HEK293T (cell line): Measurements from ENCODE around the gene CHIT1.

Source experiments
- CTBP1 ChIP-seq: fragments of 450-650 bp; IDR thresholded peaks from 2 replicates; pipeline ENCODE4 v1.6.1; 2016; ENCODE audit warnings: borderline replicate concordance
- ELF4 ChIP-seq: fragments of 450-650 bp; IDR thresholded peaks from 2 replicates; pipeline ENCODE4 v1.6.1; 2017; ENCODE audit warnings: antibody characterized with exemption
- FOXK2 ChIP-seq: fragments of 450-650 bp; IDR thresholded peaks from 2 replicates; pipeline ENCODE4 v1.6.1; 2016; ENCODE audit warnings: mild to moderate bottlenecking
- L3MBTL2 ChIP-seq: fragments of 450-650 bp; conservative IDR thresholded peaks from 2 replicates; pipeline ENCODE4 v1.6.1; 2016; ENCODE audit warnings: mild to moderate bottlenecking
- TARDBP ChIP-seq: fragments of 450-650 bp; IDR thresholded peaks from 2 replicates; pipeline ENCODE4 v1.6.1; 2016
- ZNF384 ChIP-seq: fragments of 450-650 bp; IDR thresholded peaks from 2 replicates; pipeline ENCODE4 v1.6.1; 2016
- TF ChIP-seq, protein P1 (sequence below): fragments of 450-650 bp; IDR thresholded peaks from 2 replicates; pipeline ENCODE4 v1.6.1; 2016

DNA sequence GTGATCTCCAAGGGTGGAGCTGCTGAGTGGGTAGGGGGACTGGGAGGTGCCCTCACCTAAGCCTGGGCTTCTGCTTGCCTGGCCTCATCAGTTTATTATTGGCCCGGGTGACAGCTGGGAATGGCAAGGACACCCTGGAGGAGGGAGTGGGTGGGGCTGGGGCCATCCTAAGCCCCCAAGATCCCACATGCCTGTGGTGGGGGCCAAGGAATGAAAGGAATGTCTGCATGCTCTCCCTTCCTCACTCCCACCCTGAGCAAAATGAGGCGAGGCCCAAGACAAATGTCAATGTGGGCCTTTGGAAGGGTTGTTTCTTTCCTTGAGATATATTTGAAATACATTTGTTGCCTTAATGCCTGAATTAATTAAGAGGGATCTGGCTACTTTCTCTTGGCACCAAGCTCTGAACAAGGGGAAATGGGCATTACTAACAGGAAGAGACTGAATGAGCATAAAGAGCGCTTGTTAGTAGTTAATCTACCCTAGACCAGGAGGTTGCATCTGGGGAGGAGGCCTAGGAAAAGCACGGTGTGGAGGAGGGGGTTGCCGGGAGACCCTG lies 23.3 kb downstream of the CHIT1 start:
- TF ChIP-seq L3MBTL2: no peak
- TF ChIP-seq FOXK2: no peak
- TF ChIP-seq TARDBP: no peak
- TF ChIP-seq ELF4: no peak
- TF ChIP-seq ZNF384: no peak
- TF ChIP-seq CTBP1: no peak
- TF ChIP-seq, protein P1, sequence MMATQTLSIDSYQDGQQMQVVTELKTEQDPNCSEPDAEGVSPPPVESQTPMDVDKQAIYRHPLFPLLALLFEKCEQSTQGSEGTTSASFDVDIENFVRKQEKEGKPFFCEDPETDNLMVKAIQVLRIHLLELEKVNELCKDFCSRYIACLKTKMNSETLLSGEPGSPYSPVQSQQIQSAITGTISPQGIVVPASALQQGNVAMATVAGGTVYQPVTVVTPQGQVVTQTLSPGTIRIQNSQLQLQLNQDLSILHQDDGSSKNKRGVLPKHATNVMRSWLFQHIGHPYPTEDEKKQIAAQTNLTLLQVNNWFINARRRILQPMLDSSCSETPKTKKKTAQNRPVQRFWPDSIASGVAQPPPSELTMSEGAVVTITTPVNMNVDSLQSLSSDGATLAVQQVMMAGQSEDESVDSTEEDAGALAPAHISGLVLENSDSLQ: no peak
